ENCODE measurements around the gene GNAT1. TPM values are rescaled to one million over a fixed set of nuclear protein-coding genes. Genes with fewer than 3 reads are reported as not detected.
A peak's percentile ranks its signal among the peaks of the same experiment; 100 is the strongest.

GNAT1 gene
- total and polyA plus RNA-seq, 2 of the 13 experiments (the other 11 are each of a cell fraction or from before 2014, with no cell fraction given) = 0.15 TPM; not detected in 1

- TF ChIP-seq ZNF512 (CRISPR knock-in tag; IDR thresholded peaks at IDR 0.05) = no peak
- TF ChIP-seq ZNF619 (CRISPR knock-in tag; IDR thresholded peaks at IDR 0.05) = no peak
- TF ChIP-seq ZNF614 (CRISPR knock-in tag; IDR thresholded peaks at IDR 0.05; ENCODE audit: borderline replicate concordance) = 0 out of 2 replicates have a peak, but pooled peaks have one; percentile 6
- TF ChIP-seq ZHX1 (CRISPR knock-in tag; IDR thresholded peaks at IDR 0.05; ENCODE audit: low read depth) = no peak
- TF ChIP-seq THAP9 (CRISPR knock-in tag; IDR thresholded peaks at IDR 0.05; ENCODE audit: borderline replicate concordance) = no peak
- no peak for TF ChIP-seq ZNF451 (CRISPR knock-in tag; IDR thresholded peaks at IDR 0.05)
- no peak for TF ChIP-seq ZNF329 (CRISPR knock-in tag; IDR thresholded peaks at IDR 0.05; ENCODE audit: low read depth)
- TF ChIP-seq ZNF839 (CRISPR knock-in tag; IDR thresholded peaks at IDR 0.05; ENCODE audit: borderline replicate concordance) = 0 out of 2 replicates have a peak, but pooled peaks have one; percentile 18
- TF ChIP-seq ELF3 (CRISPR knock-in tag; IDR thresholded peaks at IDR 0.05) = no peak; the same call in 1 of the 2 replicates
- peak; percentile 5 for TF ChIP-seq TEAD3 (CRISPR knock-in tag; optimal IDR thresholded peaks at IDR 0.05; ENCODE audit: borderline replicate concordance)
- TF ChIP-seq PRDM4 (CRISPR knock-in tag; IDR thresholded peaks at IDR 0.05; ENCODE audit: borderline replicate concordance) = no peak
- peak; percentile 45; the same call in 1 of the 2 replicates for TF ChIP-seq NR2F2 (IDR thresholded peaks at IDR 0.05; ENCODE audit: borderline replicate concordance, low read depth)
- no peak for TF ChIP-seq ZNF672 (CRISPR knock-in tag; IDR thresholded peaks at IDR 0.05)
- TF ChIP-seq LBX2 (CRISPR knock-in tag; IDR thresholded peaks at IDR 0.05; ENCODE audit: borderline replicate concordance) = no peak
- no peak for TF ChIP-seq ZNF225 (CRISPR knock-in tag; IDR thresholded peaks at IDR 0.05)
- TF ChIP-seq FOXO1 (CRISPR knock-in tag; IDR thresholded peaks at IDR 0.05) = peak; percentile 53; the same call in 1 of the 2 replicates
- no peak; the same call in none of the 2 replicates for TF ChIP-seq NRL (CRISPR knock-in tag; IDR thresholded peaks at IDR 0.05; ENCODE audit: borderline replicate concordance)
- TF ChIP-seq SOX6 (IDR thresholded peaks at IDR 0.05) = no peak
- TF ChIP-seq SOX6 (CRISPR knock-in tag; IDR thresholded peaks at IDR 0.05) = no peak; the same call in 1 of the 2 replicates
Observed at GRCh38 chr3:50167069-50167840, 24.2 kb upstream of the GNAT1 start (continued).

All from HepG2 (cell line).